ENCODE results near the gene ACTN2.

Gene ACTN2

GRCh38 chr1:236742421-236743160 lies 56.3 kb downstream of the ACTN2 start:
- Histone ChIP-seq H3K4me1 (ENCODE audit: control insufficient read depth, insufficient read depth, low read length) (no peaks in the 10 kb centered on the region), H3K9me3 (ENCODE audit: control insufficient read depth, insufficient read depth, low read depth, low read length) (no peaks in the 10 kb centered on the region), H3K27ac (ENCODE audit: extremely low read depth, low read depth, low read length) (no peak overlapping the region), H3K36me3 (ENCODE audit: control insufficient read depth in 2 of 2, insufficient read depth in 1 of 2, low read length in 2 of 2) (peaks cover 4 to 73% of the 10 kb centered on the region in 2 experiments; a peak in 2 of 3 replicates), H3K4me3 (ENCODE audit: low read depth, low read length) (no peak overlapping the region)
- CTCF ChIA-PET, result no interaction called here
- TF ChIP-seq ZNF521 (tag by site-specific recombination; IDR thresholded peaks at IDR 0.05) (no peak), ZNF529 (tag by site-specific recombination; IDR thresholded peaks at IDR 0.05; ENCODE audit: insufficient replicate concordance) (no peak), ZNF837 (tag by site-specific recombination; IDR thresholded peaks at IDR 0.05) (no peak)
- POLR2A ChIA-PET, result no interaction called here

GRCh38 chr1:236744533-236744932 lies 58.2 kb downstream of the ACTN2 start:
- POLR2A ChIA-PET, result no interaction called here

More at GRCh38 chr1:236744533-236744932, 58.2 kb downstream of the ACTN2 start:
- H3K36me3 ChIP-seq (ENCODE audit: control insufficient read depth in 2 of 2, insufficient read depth in 1 of 2, low read length in 2 of 2), result peaks cover 7 to 75% of the 10 kb centered on the region in 2 experiments; a peak in 2 of 3 replicates
- TF ChIP-seq ZNF266 (tag by site-specific recombination; IDR thresholded peaks at IDR 0.05; ENCODE audit: low read depth) (no peak), ZNF621 (tag by site-specific recombination; IDR thresholded peaks at IDR 0.05) (no peak), ZFHX2 (tag by site-specific recombination; conservative IDR thresholded peaks at IDR 0.05) (no peak), ZNF26 (tag by site-specific recombination; IDR thresholded peaks at IDR 0.05) (no peak), ZIC2 (tag by site-specific recombination; IDR thresholded peaks at IDR 0.05) (no peak), ZNF707 (tag by site-specific recombination; IDR thresholded peaks at IDR 0.05) (no peak), ZSCAN5A (tag by site-specific recombination; IDR thresholded peaks at IDR 0.05) (no peak), ZNF585B (tag by site-specific recombination; IDR thresholded peaks at IDR 0.05) (no peak), ZNF747 (tag by site-specific recombination; IDR thresholded peaks at IDR 0.05) (no peak), ZNF530 (tag by site-specific recombination; IDR thresholded peaks at IDR 0.05; ENCODE audit: low read depth) (no peak), ZNF214 (tag by site-specific recombination; IDR thresholded peaks at IDR 0.05; ENCODE audit: borderline replicate concordance) (no peak), ZNF19 (tag by site-specific recombination; IDR thresholded peaks at IDR 0.05; ENCODE audit: low read depth) (no peak), ZNF529 (tag by site-specific recombination; IDR thresholded peaks at IDR 0.05; ENCODE audit: insufficient replicate concordance) (no peak), IKZF3 (tag by site-specific recombination; IDR thresholded peaks at IDR 0.05) (no peak), ZBTB44 (tag by site-specific recombination; IDR thresholded peaks at IDR 0.05) (no peak), ZNF521 (tag by site-specific recombination; IDR thresholded peaks at IDR 0.05) (no peak), ZNF792 (tag by site-specific recombination; IDR thresholded peaks at IDR 0.05) (no peak), ZNF133 (tag by site-specific recombination; IDR thresholded peaks at IDR 0.05) (no peak), ZNF37A (tag by site-specific recombination; IDR thresholded peaks at IDR 0.05) (no peak), ZNF416 (tag by site-specific recombination; IDR thresholded peaks at IDR 0.05) (no peak)
- no peak overlapping the region for H3K27ac ChIP-seq (ENCODE audit: extremely low read depth, low read depth, low read length)
- no peak overlapping the region for H3K4me3 ChIP-seq (ENCODE audit: low read depth, low read length)
- CTCF ChIA-PET, result interaction anchor here (0.6 to 3.2 kb wide), 2 partner anchors 15 to 818 kb away, joined by 3 to 13 read pairs; no protein-coding TSS in a partner anchor
- no peaks in the 10 kb centered on the region for H3K4me1 ChIP-seq (ENCODE audit: control insufficient read depth, insufficient read depth, low read length)
- no peaks in the 10 kb centered on the region for H3K9me3 ChIP-seq (ENCODE audit: control insufficient read depth, insufficient read depth, low read depth, low read length)
